HG02798 (cell line): ENCODE data around the gene SGPL1.

ENCODE experiments used
- ATAC-seq: cut with Tn5 transposase; IDR thresholded peaks from one replicate; pipeline ENCODE4 v1.9.1; 2021; ENCODE audit warnings: mild to moderate bottlenecking; ENCODE audit not compliant: unreplicated experiment, poor library complexity

Gene SGPL1

GRCh38 chr10:70902661-70903261, 87.0 kb downstream of the SGPL1 start:
- no peak for ATAC-seq

GRCh38 chr10:70903262-70903921, 87.6 kb downstream of the SGPL1 start:
- ATAC-seq, result no peak

GRCh38 chr10:70905071-70906021, 89.6 kb downstream of the SGPL1 start:
- ATAC-seq, result no peak

- no peak for ATAC-seq
Measured at GRCh38 chr10:70906031-70906783, 90.5 kb downstream of the SGPL1 start.

GRCh38 chr10:70906953-70907636, 91.3 kb downstream of the SGPL1 start:
- ATAC-seq, result no peak

- ATAC-seq, result no peak
Measured at GRCh38 chr10:70907637-70908405, 92.1 kb downstream of the SGPL1 start.

- no peak for ATAC-seq
Measured at GRCh38 chr10:70908406-70909296, 92.9 kb downstream of the SGPL1 start.

GRCh38 chr10:70909326-70909935, 93.7 kb downstream of the SGPL1 start:
- no peak for ATAC-seq

- no peak for ATAC-seq
Measured at GRCh38 chr10:70910486-70911341, 95.0 kb downstream of the SGPL1 start.

- ATAC-seq, result no peak
Measured at GRCh38 chr10:70911386-70911785, 95.6 kb downstream of the SGPL1 start.

- no peak for ATAC-seq
Measured at GRCh38 chr10:70912556-70912955, 96.8 kb downstream of the SGPL1 start.

- no peak for ATAC-seq
Measured at GRCh38 chr10:70913191-70913892, 97.6 kb downstream of the SGPL1 start.

GRCh38 chr10:70913893-70914240, 98.1 kb downstream of the SGPL1 start:
- ATAC-seq, result no peak

GRCh38 chr10:70914316-70914864, 98.6 kb downstream of the SGPL1 start:
- no peak for ATAC-seq

GRCh38 chr10:70915206-70915605, 99.5 kb downstream of the SGPL1 start:
- ATAC-seq, result no peak

GRCh38 chr10:70915806-70916205, 100.1 kb downstream of the SGPL1 start:
- ATAC-seq, result no peak
